ENCODE measurements around the gene CTNNA1.

Gene CTNNA1

GRCh38 chr5:138946241-138946623 lies 193.0 kb downstream of the CTNNA1 start:
- H3K27me3 ChIP-seq, result no peaks in the 10 kb centered on the region
- H3K36me3 ChIP-seq, result peaks cover 45% of the 10 kb centered on the region
- TF ChIP-seq, protein P1, sequence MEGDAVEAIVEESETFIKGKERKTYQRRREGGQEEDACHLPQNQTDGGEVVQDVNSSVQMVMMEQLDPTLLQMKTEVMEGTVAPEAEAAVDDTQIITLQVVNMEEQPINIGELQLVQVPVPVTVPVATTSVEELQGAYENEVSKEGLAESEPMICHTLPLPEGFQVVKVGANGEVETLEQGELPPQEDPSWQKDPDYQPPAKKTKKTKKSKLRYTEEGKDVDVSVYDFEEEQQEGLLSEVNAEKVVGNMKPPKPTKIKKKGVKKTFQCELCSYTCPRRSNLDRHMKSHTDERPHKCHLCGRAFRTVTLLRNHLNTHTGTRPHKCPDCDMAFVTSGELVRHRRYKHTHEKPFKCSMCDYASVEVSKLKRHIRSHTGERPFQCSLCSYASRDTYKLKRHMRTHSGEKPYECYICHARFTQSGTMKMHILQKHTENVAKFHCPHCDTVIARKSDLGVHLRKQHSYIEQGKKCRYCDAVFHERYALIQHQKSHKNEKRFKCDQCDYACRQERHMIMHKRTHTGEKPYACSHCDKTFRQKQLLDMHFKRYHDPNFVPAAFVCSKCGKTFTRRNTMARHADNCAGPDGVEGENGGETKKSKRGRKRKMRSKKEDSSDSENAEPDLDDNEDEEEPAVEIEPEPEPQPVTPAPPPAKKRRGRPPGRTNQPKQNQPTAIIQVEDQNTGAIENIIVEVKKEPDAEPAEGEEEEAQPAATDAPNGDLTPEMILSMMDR (IDR thresholded peaks at IDR 0.05), result no peak
- no peak overlapping the region for H3K27ac ChIP-seq
- no peaks in the 10 kb centered on the region for H3K4me1 ChIP-seq (ENCODE audit: control insufficient read depth in 1 of 2, insufficient read depth in 1 of 2, low read depth in 1 of 2, low read length in 1 of 2)
- H3K4me3 ChIP-seq (ENCODE audit: low read depth in 1 of 2, low read length in 1 of 2), result no peak overlapping the region
- H3K9me3 ChIP-seq, result no peaks in the 10 kb centered on the region

- Histone ChIP-seq H3K4me3 (ENCODE audit: low read depth in 1 of 2, low read length in 1 of 2) (no peak overlapping the region), H3K27me3 (no peaks in the 10 kb centered on the region), H3K4me1 (ENCODE audit: control insufficient read depth in 1 of 2, insufficient read depth in 1 of 2, low read depth in 1 of 2, low read length in 1 of 2) (no peaks in the 10 kb centered on the region), H3K36me3 (peaks cover 45% of the 10 kb centered on the region), H3K27ac (no peak overlapping the region), H3K9me3 (no peaks in the 10 kb centered on the region)
- TF ChIP-seq, protein P1 (IDR thresholded peaks at IDR 0.05), result no peak
Measured at GRCh38 chr5:138946831-138947560, 193.8 kb downstream of the CTNNA1 start.

- Histone ChIP-seq H3K4me1 (ENCODE audit: control insufficient read depth in 1 of 2, insufficient read depth in 1 of 2, low read depth in 1 of 2, low read length in 1 of 2) (no peaks in the 10 kb centered on the region), H3K27ac (no peak overlapping the region), H3K9me3 (no peaks in the 10 kb centered on the region), H3K4me3 (ENCODE audit: low read depth in 1 of 2, low read length in 1 of 2) (no peak overlapping the region), H3K36me3 (peaks cover 45% of the 10 kb centered on the region), H3K27me3 (no peaks in the 10 kb centered on the region)
- TF ChIP-seq, protein P1 (IDR thresholded peaks at IDR 0.05), result no peak
Measured at GRCh38 chr5:138947780-138948179, 194.6 kb downstream of the CTNNA1 start.

DNA sequence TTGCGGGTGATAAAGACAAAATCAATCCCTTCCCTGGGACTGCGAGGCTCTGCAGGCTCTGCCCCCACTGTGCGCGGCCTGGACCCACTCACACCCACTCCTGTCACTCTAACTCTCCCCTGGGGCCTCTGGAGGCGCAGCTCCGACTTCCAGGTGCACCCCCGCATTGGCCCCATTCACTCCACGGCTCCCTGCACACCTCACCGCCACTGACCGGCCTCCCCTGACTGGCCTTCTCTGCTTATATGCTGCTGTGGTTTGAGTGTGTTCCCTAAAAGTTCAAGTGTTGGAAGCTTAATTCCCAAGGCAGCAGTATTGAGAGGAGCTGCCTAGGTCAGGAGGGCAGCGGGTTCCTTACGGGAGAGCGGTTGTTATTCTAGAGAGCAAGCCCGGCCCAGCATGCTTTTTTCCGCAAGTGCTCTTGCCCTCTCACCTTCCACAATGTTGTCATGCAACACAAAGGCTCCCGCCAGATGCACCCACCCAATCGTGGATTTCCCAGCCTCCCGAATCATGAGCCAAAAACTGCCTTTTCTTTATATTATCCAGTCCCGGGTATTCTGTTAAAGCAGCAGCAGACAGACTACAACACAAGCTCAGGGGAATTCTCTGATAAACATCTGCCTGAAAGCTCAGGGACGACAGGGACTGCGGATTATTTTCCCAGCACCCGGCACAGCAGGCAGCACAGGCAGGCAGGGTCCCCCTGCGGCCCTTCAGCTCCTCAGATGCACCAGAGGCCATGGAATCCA lies 195.4 kb downstream of the CTNNA1 start:
- Histone ChIP-seq H3K4me3 (ENCODE audit: low read depth in 1 of 2, low read length in 1 of 2) (no peak overlapping the region), H3K4me1 (ENCODE audit: control insufficient read depth in 1 of 2, insufficient read depth in 1 of 2, low read depth in 1 of 2, low read length in 1 of 2) (no peaks in the 10 kb centered on the region), H3K9me3 (no peaks in the 10 kb centered on the region), H3K27me3 (no peaks in the 10 kb centered on the region), H3K36me3 (peaks cover 45% of the 10 kb centered on the region), H3K27ac (no peak overlapping the region)
- TF ChIP-seq, protein P1 (IDR thresholded peaks at IDR 0.05), result no peak

- Histone ChIP-seq H3K27me3 (no peaks in the 10 kb centered on the region), H3K27ac (no peak overlapping the region), H3K36me3 (peaks cover 45% of the 10 kb centered on the region), H3K4me1 (ENCODE audit: control insufficient read depth in 1 of 2, insufficient read depth in 1 of 2, low read depth in 1 of 2, low read length in 1 of 2) (no peaks in the 10 kb centered on the region), H3K9me3 (no peaks in the 10 kb centered on the region), H3K4me3 (ENCODE audit: low read depth in 1 of 2, low read length in 1 of 2) (no peak overlapping the region)
- TF ChIP-seq, protein P1 (IDR thresholded peaks at IDR 0.05), result no peak
Measured at GRCh38 chr5:138949223-138949574, 196.0 kb downstream of the CTNNA1 start.
